ENCODE results near the gene DSN1. TPM values are rescaled to one million over a fixed set of nuclear protein-coding genes. Genes with fewer than 3 reads are reported as not detected.

Gene DSN1
- total RNA-seq (2014; rRNA removed; shearing (Covaris generic); ENCODE audit: low replicate concordance): 64.7 and 69.7 TPM in 2 replicates

- in situ Hi-C loops (cut with HindIII; ENCODE audit: low pct_unique_long_range_greater_than_20kb, low sequenced_read_pairs): loop anchor here (25.0 kb wide), 1 partner anchor 89 kb away; a partner anchor contains a TSS
- DNase-seq (ENCODE audit: low read depth): peak; percentile 97
Observed at GRCh38 chr20:36773597-36774390, at the start of gene DSN1. Gene DSN1 (minus strand): TSS chr20:36773763. CDS start chr20:36771458, 2,305 bp downstream.

DNA sequence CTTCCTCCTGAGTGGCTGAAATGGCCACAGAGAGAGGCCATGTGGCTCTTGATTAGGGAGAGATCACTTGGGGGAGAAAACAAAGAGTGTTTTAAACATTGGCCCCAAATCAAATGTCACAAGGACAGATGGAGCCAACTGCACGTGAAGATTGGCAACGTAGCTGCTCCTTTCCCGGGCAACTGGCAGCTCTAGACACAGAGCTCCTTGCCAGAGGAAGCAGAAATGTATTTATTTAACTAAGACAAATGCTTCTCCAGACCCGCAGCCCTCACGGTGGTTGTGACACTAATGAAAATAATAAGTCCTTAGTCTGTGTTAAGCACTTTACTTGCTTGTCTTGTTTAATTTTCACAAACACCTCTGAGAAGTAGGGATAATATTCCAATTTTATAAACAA is 49.6 kb upstream of the DSN1 start:
- in situ Hi-C loops (cut with HindIII; ENCODE audit: low pct_unique_long_range_greater_than_20kb, low sequenced_read_pairs): no loop called here
- DNase-seq (ENCODE audit: low read depth): no peak

DNA sequence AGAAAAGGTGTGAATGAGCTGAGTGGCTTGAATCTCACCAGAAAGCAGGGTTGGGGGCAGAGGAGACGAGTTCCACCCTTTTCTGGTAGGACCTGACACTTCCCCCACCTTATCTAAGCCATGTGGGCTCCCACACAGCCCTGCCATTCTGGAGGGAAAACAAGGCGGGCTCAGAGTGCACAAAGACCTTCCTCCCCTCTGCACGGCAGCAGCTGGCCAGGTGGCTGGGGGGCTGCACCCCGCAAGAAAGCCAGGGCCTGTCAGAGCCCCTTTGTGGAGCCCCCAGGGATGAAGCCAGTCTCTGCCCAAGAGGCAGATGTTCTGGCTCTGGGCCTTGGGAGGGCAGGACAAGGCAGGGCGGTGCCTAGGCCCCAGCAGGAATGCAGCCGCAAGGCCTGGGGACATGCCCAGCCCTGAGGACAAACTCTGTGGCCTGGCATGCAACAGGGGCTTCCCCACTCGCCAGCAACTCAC is 48.4 kb upstream of the DSN1 start:
- peak; percentile 49 for DNase-seq (ENCODE audit: low read depth)
- in situ Hi-C loops (cut with HindIII; ENCODE audit: low pct_unique_long_range_greater_than_20kb, low sequenced_read_pairs): no loop called here

DNA sequence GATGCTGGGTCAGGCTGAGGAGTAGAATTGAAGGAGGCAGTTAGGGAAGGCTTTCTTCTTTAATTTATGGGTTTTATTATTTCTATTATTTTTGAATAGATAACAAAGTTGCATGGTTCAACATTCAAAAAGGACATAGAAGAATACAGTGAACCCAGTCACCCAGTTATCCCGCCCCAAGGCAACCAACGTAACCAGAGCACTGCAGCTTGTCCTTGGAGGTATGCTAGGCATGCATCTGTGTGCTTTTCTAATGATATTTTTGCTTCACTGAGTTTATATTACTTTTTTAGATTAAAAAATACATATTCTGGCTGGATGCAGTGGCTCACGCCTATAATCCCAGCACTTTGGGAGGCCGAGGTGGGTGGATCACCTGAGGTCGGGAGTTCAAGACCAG is 47.4 kb upstream of the DSN1 start:
- DNase-seq (ENCODE audit: low read depth): no peak
- in situ Hi-C loops (cut with HindIII; ENCODE audit: low pct_unique_long_range_greater_than_20kb, low sequenced_read_pairs): no loop called here

DNA sequence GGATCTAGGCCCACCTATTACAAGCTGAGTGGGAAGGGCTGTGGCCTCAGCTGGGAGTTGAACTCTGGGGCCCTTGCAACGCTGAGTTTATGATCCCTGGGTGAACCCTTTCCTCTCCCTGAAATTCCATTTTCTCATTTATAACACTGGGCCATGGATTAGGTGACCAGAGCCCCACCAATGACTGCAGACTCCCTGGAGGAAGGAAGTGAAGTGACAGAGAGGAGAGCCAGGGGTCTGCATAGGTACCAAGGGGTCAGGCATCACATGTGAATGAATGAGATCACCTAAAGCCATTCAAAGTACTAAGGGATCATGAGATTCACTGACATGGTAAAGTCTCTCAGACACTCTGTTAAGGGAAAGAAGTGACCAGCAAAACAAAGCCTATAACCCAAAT is 46.5 kb upstream of the DSN1 start:
- in situ Hi-C loops (cut with HindIII; ENCODE audit: low pct_unique_long_range_greater_than_20kb, low sequenced_read_pairs): no loop called here

GRCh38 chr20:36819659-36820058 is 46.1 kb upstream of the DSN1 start:
- no peak for DNase-seq (ENCODE audit: low read depth)
- in situ Hi-C loops (cut with HindIII; ENCODE audit: low pct_unique_long_range_greater_than_20kb, low sequenced_read_pairs): no loop called here

More for the DNA sequence above, 46.5 kb upstream of the DSN1 start:
- DNase-seq (ENCODE audit: low read depth): no peak

- DNase-seq (ENCODE audit: low read depth): no peak
- in situ Hi-C loops (cut with HindIII; ENCODE audit: low pct_unique_long_range_greater_than_20kb, low sequenced_read_pairs): no loop called here
Observed at GRCh38 chr20:36818861-36819260, 45.3 kb upstream of the DSN1 start.

- in situ Hi-C loops (cut with HindIII; ENCODE audit: low pct_unique_long_range_greater_than_20kb, low sequenced_read_pairs): no loop called here
- no peak for DNase-seq (ENCODE audit: low read depth)
Observed at GRCh38 chr20:36818185-36818584, 44.6 kb upstream of the DSN1 start.

- no peak for DNase-seq (ENCODE audit: low read depth)
- in situ Hi-C loops (cut with HindIII; ENCODE audit: low pct_unique_long_range_greater_than_20kb, low sequenced_read_pairs): no loop called here
Observed at GRCh38 chr20:36817496-36817895, 43.9 kb upstream of the DSN1 start.

GRCh38 chr20:36815454-36816091 is 42.0 kb upstream of the DSN1 start:
- DNase-seq (ENCODE audit: low read depth): no peak
- in situ Hi-C loops (cut with HindIII; ENCODE audit: low pct_unique_long_range_greater_than_20kb, low sequenced_read_pairs): no loop called here

DNA sequence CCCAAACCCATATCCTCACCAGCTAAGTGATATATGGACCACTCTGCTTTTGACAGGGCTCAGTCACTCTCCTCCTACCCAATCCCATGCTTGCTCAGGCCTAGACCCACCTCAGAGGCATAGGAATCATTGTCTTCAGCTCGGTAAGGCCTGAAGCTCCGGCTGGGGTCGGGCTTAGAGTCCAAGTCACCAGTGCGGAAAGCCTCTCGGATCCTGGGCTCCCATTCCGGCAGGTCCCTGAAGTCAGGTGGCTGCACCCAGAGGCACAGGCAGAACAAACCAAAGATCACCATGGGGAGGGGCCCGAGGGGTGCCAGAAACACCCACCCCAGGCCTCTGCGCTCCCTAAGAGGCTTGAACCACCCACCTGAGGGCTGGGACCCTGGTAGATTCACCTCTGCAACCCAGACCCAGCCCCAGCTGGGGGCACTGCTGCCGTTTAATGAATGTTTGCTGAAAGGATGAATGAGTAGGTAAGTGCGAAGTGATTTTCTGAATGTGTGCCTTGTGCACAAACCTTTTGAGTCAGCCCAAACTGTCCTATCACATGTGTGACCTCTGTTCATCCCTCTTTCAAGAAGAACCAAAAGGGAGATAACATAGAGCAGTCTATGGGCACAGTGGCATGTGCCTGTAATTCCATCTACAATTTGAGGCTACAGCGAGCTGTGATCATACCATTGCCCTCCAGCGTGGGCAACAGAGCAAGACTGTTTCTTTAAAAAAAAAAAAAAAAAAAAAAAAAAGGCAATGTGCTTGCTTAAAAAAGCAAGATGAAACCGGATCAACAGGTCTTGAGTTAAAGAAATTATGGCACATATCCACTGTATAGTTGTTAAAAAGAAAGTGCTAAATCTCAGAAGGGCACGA is 39.3 kb upstream of the DSN1 start:
- no peak for DNase-seq (ENCODE audit: low read depth)
- in situ Hi-C loops (cut with HindIII; ENCODE audit: low pct_unique_long_range_greater_than_20kb, low sequenced_read_pairs): no loop called here

DNA sequence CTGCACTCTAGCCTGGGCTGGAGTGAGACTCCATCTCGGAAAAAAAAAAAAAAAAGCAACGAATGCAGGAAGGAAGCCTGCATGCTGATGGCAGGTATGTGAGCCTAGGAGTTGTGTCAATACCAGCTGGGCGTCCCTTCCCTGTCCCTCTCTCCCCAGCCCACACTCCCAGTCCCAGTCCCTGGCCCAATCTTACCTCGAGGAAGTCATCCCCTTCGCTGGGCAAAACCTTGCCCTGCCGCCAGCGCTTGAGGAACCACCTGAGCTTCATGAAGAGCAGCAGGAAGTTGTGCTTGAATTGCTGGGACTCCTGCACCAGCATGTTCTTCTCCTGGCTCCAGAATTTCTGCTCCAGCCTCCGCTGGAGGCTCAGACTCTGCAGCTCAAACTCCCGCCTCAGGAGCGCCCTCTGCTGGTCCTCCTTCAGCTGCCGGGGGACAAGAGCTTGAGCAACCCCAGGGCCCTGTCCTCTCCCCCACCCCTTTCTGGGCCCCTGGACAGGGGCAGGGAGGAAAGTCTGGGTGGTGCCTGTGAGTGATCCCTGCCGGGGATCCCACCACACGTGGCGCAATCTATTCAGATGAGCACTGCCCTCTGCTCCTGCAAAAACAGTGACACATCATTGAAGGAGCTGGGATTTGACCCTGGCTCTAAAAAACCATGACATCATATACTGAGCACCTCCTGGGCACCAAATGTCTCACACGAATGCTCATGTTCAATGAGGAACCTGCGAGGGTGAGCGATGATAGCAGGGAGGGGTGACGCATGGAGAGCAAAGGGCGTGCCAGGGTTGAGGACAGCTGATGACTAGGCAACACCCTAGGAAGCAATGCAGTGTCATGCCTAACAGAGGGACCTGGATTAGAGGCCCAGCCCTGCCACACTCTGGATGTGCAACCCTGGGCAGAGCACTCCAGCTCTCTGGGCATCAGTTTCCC is 35.0 kb upstream of the DSN1 start:
- in situ Hi-C loops (cut with HindIII; ENCODE audit: low pct_unique_long_range_greater_than_20kb, low sequenced_read_pairs): no loop called here
- peak; percentile 100 for DNase-seq (ENCODE audit: low read depth)

GRCh38 chr20:36806049-36806448 is 32.5 kb upstream of the DSN1 start:
- no peak for DNase-seq (ENCODE audit: low read depth)
- in situ Hi-C loops (cut with HindIII; ENCODE audit: low pct_unique_long_range_greater_than_20kb, low sequenced_read_pairs): no loop called here

GRCh38 chr20:36805396-36805795 is 31.8 kb upstream of the DSN1 start:
- in situ Hi-C loops (cut with HindIII; ENCODE audit: low pct_unique_long_range_greater_than_20kb, low sequenced_read_pairs): no loop called here
- DNase-seq (ENCODE audit: low read depth): no peak

DNA sequence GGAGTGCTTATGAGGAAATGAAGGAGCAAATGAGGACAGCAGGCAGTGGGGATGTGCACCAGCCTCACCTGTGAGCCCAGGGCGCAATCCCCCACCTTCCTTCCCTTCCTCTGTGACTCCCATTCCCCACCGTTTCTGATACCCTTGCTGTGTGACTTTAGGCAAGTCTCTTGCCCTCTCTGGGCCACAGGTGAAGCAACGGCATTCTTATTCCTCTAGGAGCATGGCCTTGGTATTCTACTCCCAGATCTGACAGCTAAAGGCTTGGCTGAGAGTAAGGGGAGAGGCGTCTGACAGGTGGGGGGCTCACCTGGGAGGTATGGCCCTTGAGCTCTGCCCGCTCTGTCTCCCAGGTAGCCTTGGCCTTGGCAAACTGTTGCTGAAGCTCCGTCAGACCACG is 30.9 kb upstream of the DSN1 start:
- in situ Hi-C loops (cut with HindIII; ENCODE audit: low pct_unique_long_range_greater_than_20kb, low sequenced_read_pairs): no loop called here
- DNase-seq (ENCODE audit: low read depth): no peak

DNA sequence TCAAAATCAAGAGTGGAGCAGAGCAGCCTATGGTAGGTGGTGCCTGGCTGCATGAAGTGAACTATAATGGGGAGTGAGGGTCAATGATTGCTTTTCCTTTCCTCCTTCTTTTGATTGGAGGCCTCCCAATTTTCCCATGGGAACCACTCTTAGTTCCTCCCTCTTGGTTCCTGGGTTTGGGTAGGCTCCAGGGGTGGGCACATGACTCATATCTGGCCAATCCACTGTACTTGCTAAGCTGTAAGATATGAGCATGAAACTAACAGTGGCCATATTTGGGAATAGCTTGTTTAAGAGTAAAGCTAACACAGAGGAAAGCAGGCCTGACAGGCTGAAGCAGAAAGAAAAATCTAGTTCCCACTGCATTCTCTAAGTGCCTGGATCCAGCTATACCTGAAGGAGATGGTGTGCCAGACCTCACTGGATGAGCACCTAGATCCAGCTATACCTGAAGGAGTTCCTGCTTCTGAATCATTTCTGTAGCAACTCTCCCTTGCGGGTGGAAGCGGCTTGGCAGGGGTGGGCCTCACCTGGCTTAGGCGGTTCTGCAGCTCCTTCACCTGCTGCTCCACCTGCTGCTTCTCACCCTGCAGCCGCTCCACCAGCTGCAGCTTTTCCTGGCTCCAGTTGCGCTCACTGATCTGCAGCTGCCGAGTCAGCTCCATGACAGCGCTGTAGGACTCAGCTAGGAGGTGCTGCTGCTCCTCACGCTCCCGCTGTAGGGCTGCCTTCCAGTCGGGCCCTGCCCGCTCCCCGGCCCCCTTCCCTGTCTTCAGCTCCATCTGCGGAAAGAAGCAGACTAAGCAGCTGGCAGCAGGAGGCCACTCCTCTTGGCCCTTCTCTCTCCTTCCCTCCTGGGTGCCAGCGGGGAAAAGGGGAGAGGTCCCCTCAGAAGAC is 29.0 kb upstream of the DSN1 start:
- peak; percentile 38 for DNase-seq (ENCODE audit: low read depth)
- in situ Hi-C loops (cut with HindIII; ENCODE audit: low pct_unique_long_range_greater_than_20kb, low sequenced_read_pairs): no loop called here

DNA sequence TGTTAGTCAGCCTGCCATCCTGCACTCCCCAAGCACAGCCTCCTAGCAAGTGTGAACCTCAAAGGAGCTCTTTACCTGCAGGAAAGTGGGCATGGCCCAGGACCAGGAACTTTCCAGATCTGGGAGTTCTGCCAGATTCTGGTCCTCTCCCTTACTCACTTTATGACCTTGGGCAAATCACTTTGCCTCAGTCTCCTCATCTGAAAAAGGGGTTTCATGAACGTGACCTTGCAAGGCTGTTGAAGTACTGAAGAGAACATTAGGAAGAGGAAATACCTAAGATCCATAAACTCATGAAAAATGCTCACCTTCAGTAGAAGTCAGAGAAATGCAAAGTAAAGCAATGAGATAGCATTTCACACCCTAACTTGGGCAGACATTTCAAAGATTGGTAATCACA is 26.8 kb upstream of the DSN1 start:
- DNase-seq (ENCODE audit: low read depth): no peak
- in situ Hi-C loops (cut with HindIII; ENCODE audit: low pct_unique_long_range_greater_than_20kb, low sequenced_read_pairs): no loop called here

Measured in Caki2 (cell line).